OCI-LY7 (cell line): Measurements from ENCODE around the gene PRKN.

Experiments
- CTCF ChIP-seq: fragments of 200-600 bp; sonication (generic); conservative IDR thresholded peaks from 2 replicates; pipeline ENCODE4 v1.5.1; 2014; ENCODE audit warnings: mild to moderate bottlenecking, antibody characterized with exemption, low read length, moderate library complexity, mixed read lengths
- EZH2phosphoT487 ChIP-seq: fragments of 200-600 bp; sonication (generic); IDR thresholded peaks from 2 replicates; pipeline ENCODE4 v1.6.1; 2018; ENCODE audit warnings: low read depth, borderline replicate concordance, mild to moderate bottlenecking, mixed run types, antibody characterized with exemption, low read length, moderate library complexity, mixed read lengths

- TF ChIP-seq CTCF (no peak), EZH2phosphoT487 (no peak)
Measured at GRCh38 chr6:162078667-162079066, 648.9 kb downstream of the PRKN start.
